Activated CD8-positive, alpha-beta memory T cell treated with anti-CD3 and anti-CD28 coated beads, Interleukin-2, amount 50 U/mL, for 24 hours (primary cell): ENCODE measurements around the gene ST6GALNAC3.
"Not testable (repeated sequence)": the region's sequence is repeated elsewhere in the genome, so short reads cannot be mapped to it uniquely, and the experiment has no call there.

Experiments
- DNase-seq: peaks from one replicate; pipeline ENCODE4 v3.0.0-alpha.2; 2020; ENCODE audit errors: extremely low read depth

ST6GALNAC3 gene

DNA sequence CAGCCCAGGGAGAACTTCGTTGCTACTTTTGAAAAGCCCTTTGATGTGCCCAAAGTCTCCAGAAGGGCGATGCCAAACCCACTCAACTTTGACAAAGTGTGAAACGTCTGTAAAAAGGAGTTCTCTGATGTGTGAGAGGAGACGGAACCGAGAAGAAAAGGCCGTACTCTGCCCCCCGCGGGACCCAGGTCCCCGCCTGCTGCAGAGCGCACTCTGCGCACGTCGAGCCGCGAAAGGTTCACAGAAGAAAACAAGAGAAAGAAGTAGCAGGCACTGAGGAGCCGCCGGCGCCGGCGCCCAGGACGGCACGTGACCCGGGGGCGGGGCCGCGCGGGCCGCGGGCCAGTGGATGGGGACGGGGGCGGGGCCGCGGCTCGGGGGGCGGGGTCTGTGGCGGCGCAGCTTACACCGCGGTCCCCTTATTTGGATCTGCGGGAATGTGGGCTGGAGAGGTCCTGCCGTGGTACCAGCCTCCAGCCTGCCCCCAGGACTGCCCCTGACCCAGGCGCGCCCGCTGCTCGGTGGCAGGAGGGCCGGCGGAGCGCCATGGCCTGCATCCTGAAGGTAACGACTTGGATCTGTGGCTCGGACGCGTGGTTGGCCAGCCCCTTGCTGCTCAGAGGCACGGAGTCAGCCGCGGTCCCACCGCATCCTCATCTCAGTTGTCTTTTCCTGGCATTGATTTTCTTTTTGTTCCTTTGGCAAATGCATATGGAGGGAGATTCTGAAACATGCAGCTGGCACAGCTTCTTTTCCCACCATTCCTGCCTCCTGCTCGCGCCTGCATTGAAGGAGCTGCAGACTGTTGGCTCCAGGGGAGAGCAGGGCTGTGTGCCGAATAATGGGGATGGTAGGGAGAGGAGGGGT lies at the start of gene ST6GALNAC3:
Gene ST6GALNAC3, plus strand, starts transcription at position 426 of the 867 bp plus-strand sequence.
- peak; percentile 19 for DNase-seq

DNA sequence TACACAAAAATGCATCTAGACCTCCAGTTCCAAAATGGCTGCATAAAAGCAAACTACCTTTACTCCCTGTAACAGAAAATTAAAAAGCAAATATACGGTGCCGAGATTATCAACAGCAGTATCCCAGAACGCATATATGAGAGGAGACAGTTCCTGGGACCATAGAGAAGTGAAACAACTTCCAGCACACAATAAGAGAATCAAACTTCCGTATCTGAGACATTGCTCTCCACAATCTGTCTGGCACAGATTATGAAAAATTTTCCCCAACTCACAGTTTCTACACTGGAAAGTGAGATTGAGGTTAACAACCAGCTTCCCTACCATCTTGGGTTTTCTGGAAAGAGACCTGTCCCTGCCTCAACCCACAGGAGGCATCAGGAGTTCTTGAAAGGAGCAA lies 47.2 kb upstream of the ST6GALNAC3 start:
- no peak for DNase-seq

DNA sequence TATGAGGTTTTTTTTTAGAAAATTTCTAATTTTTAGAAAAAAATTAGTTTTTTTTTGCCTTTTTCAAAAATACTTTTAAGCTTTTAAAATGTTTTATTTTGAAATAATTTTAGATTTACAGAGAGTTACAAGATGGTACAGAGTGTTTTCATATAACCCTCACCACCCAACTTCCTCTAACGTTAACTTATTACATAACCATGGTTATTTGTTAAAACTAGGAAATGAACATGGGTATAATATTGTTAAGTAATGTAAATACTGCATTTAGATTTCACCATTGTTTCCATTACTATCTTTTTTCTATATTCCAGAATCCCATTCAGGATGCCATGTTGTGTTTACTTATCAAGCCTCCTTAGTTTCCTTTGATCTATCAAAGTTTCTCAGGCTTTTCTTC lies 45.2 kb upstream of the ST6GALNAC3 start:
- no peak for DNase-seq

DNA sequence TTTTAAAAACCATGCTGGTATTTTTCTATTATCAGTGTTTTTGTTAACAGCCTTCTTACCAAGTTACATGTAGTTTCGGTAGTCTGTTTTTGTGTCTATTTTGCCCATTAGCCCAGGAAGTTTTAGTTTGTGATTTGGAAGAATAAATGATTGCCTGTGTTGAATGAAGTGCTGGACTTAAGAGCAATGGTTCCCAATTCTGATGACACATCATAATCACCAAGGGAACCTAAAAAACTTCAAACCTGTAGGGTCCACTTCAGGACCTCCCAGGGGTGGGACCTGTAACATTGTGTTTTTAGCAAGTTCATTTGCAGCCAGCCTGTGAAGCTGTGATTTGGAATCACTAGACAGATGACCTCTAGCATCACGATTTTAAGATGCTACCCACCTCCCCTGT lies 43.0 kb upstream of the ST6GALNAC3 start:
- DNase-seq, result no peak

DNA sequence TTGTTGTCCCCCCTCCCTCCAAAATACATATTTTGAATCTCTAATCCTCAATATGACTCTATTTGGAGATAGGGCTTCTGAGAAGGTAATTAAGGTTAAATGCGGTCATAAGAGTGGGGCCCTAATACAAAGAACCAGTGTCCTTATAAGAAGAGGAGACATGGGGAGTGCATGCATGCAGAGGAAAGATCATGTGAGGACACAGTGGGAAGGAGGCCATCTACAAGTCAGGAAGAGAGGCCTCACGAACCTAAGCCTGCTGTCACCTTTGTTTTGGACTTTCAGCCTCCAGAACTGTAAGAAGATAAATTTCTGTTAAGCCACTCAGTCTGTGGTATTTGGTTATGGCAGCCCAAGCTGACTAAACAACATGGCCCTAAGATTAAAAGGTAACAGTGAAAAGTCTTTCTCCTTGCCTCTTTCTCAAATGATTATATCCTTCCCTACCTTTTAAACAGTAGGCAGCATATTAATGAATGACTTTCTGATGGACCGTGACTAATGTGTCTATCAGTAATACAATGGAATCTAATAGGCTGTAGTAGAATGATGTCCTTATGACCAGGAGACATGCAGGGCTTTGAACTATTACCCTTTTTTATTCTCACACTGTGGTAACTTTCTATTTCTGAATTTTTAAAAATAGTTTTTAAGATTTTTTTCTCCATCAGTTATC lies 40.6 kb upstream of the ST6GALNAC3 start:
- DNase-seq, result no peak

DNA sequence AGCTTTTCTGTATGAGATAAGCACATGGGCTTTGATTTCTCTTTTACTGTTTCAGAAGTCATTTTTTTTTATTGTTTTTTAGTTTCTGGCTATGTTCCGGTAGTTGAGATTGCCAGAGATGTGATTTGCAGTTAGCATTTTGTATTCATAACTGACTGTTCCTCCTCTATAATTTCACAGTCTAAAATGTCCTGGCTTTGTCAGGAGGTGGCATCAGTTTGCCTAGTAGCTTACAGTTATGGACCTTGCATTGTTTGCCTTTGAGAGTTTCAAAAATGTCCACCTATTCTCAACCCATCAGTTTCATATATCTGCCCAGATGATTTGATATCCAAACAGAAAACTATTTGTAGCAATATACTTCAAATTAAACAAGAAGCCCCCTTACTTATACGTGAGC lies 39.5 kb upstream of the ST6GALNAC3 start:
- no peak for DNase-seq

DNA sequence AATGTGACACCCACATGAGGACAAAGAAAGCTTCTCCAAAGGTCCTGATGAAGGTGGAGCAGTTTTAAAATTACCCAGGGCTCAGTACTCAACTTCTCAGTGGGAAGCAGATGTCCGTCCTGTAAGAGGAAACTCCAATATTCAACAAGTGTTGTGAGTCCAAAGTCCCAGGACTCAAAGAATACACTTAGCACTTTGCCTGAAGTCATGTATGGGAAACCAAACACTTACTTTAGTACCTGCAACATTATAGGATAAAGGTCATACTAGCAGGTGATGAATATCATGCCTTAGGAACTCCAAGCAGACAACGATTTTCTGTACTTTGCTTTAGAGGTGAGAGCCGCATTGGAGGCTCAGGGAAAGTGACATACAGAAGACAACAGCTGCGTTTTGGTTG lies 37.2 kb upstream of the ST6GALNAC3 start:
- no peak for DNase-seq

DNA sequence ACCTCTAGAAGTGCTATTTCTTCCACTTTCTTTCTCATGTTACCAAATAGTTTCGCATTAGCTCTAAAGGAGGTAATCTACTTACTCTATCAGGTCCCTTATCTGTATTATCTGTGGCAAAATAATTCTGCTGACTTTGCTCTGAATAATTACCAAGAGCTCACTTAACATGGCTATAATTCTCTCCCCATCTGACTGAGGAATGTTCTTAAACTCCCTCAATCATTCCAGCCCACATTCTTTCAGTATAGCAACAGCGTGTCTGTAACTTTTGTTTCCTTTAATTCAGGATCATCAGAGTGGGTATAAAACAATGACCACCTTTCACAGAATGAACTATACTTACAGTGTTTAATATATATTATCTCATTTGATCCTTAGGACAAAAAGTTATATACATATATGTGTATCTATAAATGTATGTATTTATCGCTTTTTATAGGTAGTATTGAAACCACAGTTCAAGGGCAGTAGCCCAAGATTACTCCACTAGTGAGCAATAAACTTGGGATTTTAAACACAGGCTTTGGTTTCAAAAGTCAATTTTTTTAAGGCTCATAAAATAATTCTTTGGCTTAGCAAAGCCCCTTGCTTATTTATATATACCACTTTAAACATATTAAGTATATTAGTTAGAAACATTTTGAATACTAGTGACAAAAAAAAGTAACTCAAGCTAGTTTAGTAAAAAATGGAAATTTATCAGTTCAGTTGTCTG lies 36.1 kb upstream of the ST6GALNAC3 start:
- DNase-seq, result no peak

DNA sequence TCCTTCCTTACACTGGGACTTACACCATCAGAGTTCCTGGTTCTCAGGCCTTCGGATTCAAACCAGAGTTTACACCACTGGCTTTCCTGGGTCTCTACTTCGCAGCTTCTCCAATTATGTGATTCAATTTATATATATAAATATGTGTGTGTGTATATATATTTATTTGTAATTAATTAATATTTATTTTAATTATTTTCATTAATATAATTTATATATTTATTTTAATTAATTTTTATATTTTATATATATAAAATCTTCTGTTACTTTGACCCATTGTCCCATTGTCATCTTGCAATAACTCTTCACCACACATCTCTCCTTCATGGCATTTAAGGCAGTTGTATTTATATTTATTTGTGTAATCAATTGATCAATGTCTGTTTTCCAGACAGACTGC lies 28.4 kb upstream of the ST6GALNAC3 start:
- no peak for DNase-seq

DNA sequence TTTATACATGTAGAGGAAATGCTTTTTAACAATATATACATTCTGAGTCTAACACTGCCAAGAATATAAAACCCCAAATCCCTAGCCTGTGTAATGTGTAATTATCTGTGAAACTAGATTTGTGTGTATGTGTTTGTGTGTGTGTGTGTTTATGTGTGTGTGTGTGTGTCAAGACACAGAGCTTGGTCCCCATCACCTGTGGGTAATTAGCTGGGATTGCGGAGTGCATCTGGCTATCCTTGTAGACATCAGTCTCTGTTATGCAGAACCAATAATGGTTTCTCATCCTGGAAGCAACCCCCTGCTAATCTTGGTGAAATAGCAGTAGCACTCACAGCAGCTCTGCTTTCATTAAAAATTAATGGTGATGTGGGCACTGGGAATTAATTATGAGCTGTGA lies 26.3 kb upstream of the ST6GALNAC3 start:
- DNase-seq, result no peak

DNA sequence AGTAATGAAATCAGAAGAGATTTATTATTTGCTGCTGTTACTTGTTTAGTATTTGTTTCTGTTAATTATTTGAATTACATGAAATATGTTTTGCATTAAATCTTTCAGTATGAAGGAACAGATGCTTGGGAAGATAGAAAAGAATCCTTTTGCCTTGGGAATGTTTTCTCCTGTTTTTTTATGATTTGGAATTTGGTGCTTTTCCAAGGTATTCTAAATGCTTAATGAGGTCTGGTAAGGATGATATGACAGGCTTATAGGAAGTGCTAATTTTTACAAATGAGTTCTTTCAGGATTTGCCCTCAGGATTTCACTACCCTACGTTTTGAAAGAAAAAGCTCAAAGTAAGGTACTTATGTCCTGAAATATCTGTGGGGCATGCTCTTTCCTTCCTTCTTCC lies 25.6 kb upstream of the ST6GALNAC3 start:
- DNase-seq, result no peak

DNA sequence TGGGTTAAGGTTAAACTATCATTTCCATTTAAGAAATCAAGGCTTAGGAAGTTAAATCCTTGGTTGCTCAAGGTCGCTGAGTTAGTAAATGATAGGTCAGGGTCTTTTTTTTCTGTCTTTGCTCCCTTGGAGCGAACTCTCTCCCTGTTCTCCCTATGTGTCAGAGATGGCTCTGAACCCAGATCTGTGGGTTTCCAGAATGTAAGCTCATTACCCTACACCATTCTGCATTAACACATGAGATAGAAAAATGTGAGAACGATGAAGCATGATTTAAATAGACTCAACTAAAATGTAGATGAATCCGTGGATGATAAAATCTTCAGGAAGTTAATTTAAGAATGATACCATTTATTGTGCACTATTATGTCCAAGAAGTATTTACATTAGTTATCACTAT lies 25.0 kb upstream of the ST6GALNAC3 start:
- DNase-seq, result no peak

DNA sequence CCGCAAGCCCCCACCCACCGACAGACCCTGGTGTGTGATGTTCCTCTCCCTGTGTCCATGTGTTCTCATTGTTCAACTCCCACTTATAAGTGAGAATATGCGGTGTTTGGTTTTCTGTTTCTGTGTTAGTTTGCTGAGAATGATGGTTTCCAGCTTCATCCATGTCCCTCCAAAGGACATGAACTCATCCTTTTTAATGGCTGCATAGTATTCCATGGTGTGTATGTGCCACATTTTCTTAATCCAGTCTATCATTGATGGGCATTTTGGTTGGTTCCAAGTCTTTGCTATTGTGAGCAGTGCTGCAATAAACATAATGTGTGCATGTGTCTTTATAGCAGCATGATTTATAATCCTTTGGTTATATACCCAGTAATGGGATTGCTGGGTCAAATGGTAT lies 24.5 kb upstream of the ST6GALNAC3 start:
- not testable (repeated sequence) for DNase-seq

DNA sequence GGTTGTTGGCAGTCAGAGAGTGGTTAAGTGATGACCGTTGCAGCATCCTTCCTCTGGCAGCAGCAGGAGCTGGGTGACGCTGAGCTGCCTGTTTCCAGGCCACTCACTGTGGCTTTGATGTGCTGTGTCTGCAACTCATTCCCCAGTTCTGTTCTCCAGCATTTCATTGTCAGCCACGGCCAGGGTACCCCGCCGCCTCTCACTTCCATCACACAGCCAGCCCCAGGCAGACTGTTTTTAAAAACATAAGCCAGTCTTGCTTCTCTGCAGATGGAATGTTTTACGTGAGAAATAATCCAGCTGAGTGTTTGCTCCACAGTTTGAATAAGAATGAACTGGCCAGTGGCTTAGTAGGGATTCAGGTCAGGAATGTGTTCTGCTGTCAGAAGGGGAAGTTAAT lies 21.5 kb upstream of the ST6GALNAC3 start:
- DNase-seq, result no peak

DNA sequence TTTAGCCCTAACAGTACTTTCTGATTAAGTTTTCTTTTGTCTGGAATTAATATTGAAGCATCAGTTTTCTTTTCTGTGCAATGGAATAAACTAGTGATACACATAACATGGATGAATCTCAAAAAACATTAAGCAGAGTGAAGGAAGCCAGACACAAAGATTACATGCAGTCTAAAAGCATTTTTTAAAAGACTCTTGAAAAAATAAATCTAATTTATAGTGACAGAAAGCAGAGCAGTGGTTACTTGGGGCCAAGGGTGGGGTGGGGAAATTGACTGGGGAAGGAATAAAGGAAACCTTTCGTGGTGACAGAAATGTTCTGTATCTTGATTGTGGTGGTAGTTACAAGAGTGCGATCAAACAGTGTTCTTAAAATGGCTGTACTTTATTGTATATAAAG lies 20.2 kb upstream of the ST6GALNAC3 start:
- no peak for DNase-seq

DNA sequence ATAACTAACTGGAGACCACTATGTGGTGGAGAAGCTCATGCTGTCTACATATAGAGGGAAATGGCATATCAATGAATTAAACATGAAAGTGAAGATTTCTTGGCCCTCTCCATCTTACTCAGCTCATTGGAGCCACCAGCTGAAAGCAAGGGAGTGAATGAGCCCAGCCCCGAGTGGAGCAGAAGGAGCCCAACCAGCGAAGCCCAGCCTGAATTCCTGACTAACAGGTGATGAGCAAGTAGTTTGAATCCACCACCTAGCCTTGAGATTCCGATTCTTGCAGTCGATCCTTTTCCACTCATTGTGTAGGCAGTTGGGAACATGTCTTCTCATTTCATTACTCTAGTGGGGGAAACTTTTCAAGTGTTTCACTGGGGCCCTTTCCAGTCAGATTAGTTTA lies 18.6 kb upstream of the ST6GALNAC3 start:
- no peak for DNase-seq

DNA sequence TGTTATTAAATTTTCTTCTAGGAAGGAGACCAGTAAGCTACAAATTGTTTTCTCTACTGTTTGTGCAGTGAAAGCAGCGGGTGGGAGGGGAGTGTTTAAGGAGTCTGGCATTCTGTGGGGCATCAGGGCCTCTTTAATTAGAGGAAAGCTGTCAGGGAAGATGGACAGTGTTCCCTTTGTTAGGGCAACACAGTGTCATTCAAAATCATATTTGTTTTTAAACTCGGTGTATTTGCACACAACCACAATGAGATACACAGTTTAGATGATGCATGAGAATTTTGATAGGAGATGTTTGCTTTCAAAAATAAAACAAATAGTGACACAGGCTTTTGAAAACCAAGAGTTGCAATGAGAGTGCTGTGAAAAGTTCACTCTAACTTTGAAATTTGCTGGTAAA lies 15.1 kb upstream of the ST6GALNAC3 start:
- DNase-seq, result no peak

DNA sequence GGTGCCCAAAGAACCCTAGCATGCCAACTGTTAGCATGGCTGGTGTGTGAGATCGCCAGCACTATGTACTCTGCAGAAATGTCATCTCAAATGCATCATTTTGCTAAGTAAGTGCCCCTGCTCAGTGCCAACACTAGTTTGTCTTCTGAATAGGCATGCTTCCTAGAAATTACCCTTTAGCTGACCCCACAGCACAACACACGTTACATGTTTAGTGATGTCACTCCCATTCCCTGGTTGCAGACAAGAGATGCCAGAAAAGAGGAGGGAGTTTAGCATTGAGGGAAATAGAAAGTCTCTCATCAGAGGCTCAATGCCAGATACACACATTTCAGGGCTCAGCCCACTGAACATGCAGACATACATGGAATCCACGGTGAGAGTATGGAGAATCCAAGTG lies 9.3 kb upstream of the ST6GALNAC3 start:
- DNase-seq, result no peak

DNA sequence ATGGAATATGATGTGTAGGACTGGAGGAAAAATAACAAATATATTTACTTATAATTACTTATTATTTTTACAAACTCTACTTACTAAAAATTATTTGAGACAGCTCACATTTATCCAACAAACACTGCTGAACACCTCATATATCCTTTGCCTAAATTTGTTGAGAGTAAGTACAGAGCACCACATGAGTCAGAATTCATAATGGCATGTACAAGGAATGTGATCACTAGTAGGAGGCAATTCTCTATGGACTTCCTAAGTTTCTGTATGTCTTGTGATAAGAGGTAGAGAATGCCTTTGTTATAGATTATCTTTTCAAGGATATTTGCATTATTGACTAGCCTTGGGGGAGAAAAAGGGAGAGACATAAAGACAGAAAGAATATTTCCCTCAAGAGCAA lies 8.2 kb upstream of the ST6GALNAC3 start:
- DNase-seq, result no peak

DNA sequence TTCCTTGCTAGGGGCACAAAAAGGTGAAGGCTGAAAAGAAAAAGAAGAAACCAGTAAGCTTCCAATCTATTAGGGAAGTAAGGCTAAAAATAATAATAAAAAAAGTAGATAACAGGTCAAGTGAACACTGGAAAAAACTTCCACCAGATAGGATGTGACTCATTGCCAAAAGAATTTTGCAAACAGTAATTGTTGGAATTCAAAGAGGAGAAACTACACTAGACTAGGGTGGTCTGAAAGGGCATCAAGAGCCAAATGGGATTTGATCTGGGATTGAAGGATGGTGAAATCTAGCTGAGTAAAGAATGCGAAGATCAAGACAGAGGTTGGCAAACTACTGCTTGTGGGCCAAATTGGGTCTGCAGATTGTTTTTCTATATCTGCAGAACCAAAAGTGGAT lies 6.0 kb upstream of the ST6GALNAC3 start:
- no peak for DNase-seq

DNA sequence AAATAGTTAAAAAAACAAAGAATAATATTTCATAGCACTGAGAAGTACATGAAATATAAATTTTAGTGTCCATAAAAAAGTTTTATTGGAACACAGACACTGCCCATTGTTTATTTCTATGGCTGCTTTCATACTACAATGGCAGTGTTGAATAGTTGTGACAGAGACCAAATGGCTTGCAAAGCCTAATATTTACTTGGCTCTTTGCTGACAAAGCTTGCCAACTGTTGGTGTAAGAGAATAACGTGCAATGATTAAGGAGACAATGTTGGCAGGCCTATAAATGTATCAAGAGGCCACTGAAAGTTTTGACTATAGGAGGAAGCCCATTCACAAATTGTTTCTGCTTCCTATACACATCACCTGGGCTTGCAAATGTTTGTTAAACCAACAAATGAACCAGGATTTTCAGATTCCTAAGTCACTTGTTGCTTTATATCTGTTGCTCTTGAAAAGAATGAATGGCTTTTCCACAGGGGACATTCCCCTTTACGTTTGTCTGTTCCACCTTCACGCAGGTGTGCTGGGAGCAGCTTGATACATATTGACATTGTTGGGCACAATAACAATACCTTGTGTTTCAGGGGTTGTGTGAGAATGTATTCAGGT lies 5.5 kb upstream of the ST6GALNAC3 start:
- no peak for DNase-seq

DNA sequence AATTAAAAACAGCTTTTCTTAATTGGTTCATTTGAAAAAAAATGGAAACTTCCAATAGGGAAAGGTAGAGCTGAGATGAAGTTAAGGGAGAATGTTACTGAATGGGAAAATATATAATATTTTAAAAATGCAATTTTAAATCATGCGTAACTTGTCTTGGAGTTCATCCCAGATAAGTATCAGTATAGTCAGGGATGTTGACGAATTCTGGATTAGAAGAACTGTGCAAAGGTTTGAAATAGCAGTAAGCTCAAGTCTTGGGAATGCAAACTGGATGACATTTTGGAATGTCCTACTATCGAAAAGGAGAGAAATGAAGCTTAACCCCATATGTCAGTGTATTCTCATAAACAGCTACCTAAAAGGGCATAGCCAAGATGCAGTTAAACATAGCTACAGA lies 4.0 kb upstream of the ST6GALNAC3 start:
- DNase-seq, result no peak
